ENCODE data around the gene SH3BGRL3.

SH3BGRL3 gene

GRCh38 chr1:26259578-26259977 lies 20.3 kb upstream of the SH3BGRL3 start:
- TF ChIP-seq POLR2A (IDR thresholded peaks at IDR 0.05; ENCODE audit: low read depth, low read length) (no peak), TAF1 (IDR thresholded peaks at IDR 0.05; ENCODE audit: borderline replicate concordance, low read depth, low read length) (no peak), POLR2AphosphoS5 (IDR thresholded peaks at IDR 0.05; ENCODE audit: low read depth, low read length) (no peak)
- DNase-seq (ENCODE audit: insufficient read length), result no peak
- FAIRE-seq, result no peak

GRCh38 chr1:26263212-26263611 lies 16.7 kb upstream of the SH3BGRL3 start:
- FAIRE-seq, result no peak
- DNase-seq (ENCODE audit: insufficient read length), result no peak
- no peak for TF ChIP-seq TAF1 (IDR thresholded peaks at IDR 0.05; ENCODE audit: borderline replicate concordance, low read depth, low read length)
- no peak for TF ChIP-seq POLR2AphosphoS5 (IDR thresholded peaks at IDR 0.05; ENCODE audit: low read depth, low read length)
- TF ChIP-seq POLR2A (IDR thresholded peaks at IDR 0.05; ENCODE audit: low read depth, low read length), result no peak

- FAIRE-seq (no peak), DNase-seq (ENCODE audit: insufficient read length) (no peak)
- TF ChIP-seq POLR2AphosphoS5 (IDR thresholded peaks at IDR 0.05; ENCODE audit: low read depth, low read length) (no peak), TAF1 (IDR thresholded peaks at IDR 0.05; ENCODE audit: borderline replicate concordance, low read depth, low read length) (no peak), POLR2A (IDR thresholded peaks at IDR 0.05; ENCODE audit: low read depth, low read length) (no peak)
Measured at GRCh38 chr1:26265405-26265804, 14.5 kb upstream of the SH3BGRL3 start.

- FAIRE-seq (peak; percentile 63), DNase-seq (ENCODE audit: insufficient read length) (no peak)
- no peak for TF ChIP-seq POLR2AphosphoS5 (IDR thresholded peaks at IDR 0.05; ENCODE audit: low read depth, low read length)
- no peak for TF ChIP-seq POLR2A (IDR thresholded peaks at IDR 0.05; ENCODE audit: low read depth, low read length)
- no peak for TF ChIP-seq TAF1 (IDR thresholded peaks at IDR 0.05; ENCODE audit: borderline replicate concordance, low read depth, low read length)
Measured at GRCh38 chr1:26268290-26269197, 11.3 kb upstream of the SH3BGRL3 start.

GRCh38 chr1:26269198-26269550 lies 10.7 kb upstream of the SH3BGRL3 start:
- no peak for DNase-seq (ENCODE audit: insufficient read length)
- TF ChIP-seq TAF1 (IDR thresholded peaks at IDR 0.05; ENCODE audit: borderline replicate concordance, low read depth, low read length), result no peak
- TF ChIP-seq POLR2AphosphoS5 (IDR thresholded peaks at IDR 0.05; ENCODE audit: low read depth, low read length), result no peak
- TF ChIP-seq POLR2A (IDR thresholded peaks at IDR 0.05; ENCODE audit: low read depth, low read length), result no peak
- FAIRE-seq, result no peak

DNA sequence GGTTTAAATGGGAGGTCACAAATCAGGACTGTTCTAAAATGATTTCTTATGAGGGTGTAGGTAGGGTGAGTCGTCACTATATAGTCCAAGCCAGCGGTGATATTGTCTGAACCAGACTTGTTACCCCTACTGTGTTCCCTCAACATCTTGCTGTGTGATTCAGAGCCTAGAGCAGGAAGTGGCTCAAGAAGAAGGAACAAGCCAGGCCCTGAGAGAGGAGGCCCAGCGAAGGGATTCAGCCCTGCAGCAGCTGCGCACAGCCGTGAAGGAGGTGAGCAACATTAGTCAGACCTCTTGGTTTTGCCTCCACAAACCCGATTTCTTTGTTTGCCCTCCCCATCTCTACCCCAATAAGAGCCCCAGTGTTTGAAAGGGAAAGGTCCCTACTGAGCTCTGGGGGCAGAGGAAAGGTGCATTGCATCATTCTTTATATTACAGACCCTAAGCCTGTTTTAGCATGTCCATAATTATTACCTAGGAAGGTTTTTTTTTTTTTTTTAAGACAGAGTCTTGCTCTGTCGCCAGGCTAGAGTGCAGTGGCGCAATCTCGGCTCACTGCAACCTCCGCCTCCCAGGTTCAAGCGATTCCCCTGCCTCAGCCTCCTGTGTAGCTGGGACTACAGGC lies 5.0 kb upstream of the SH3BGRL3 start:
- FAIRE-seq, result no peak
- TF ChIP-seq TAF1 (IDR thresholded peaks at IDR 0.05; ENCODE audit: borderline replicate concordance, low read depth, low read length) (no peak), POLR2AphosphoS5 (IDR thresholded peaks at IDR 0.05; ENCODE audit: low read depth, low read length) (no peak)
- DNase-seq (ENCODE audit: insufficient read length), result no peak

- FAIRE-seq (peak; percentile 66), DNase-seq (ENCODE audit: insufficient read length) (peak; percentile 62)
- no peak for TF ChIP-seq POLR2A (IDR thresholded peaks at IDR 0.05; ENCODE audit: low read depth, low read length)
- TF ChIP-seq TAF1 (IDR thresholded peaks at IDR 0.05; ENCODE audit: borderline replicate concordance, low read depth, low read length), result no peak
- no peak for TF ChIP-seq POLR2AphosphoS5 (IDR thresholded peaks at IDR 0.05; ENCODE audit: low read depth, low read length)
Measured at GRCh38 chr1:26275580-26276431, 4.1 kb upstream of the SH3BGRL3 start.

GRCh38 chr1:26276432-26276838 lies 3.5 kb upstream of the SH3BGRL3 start:
- no peak for FAIRE-seq
- TF ChIP-seq POLR2AphosphoS5 (IDR thresholded peaks at IDR 0.05; ENCODE audit: low read depth, low read length), result no peak
- no peak for TF ChIP-seq POLR2A (IDR thresholded peaks at IDR 0.05; ENCODE audit: low read depth, low read length)
- no peak for TF ChIP-seq TAF1 (IDR thresholded peaks at IDR 0.05; ENCODE audit: borderline replicate concordance, low read depth, low read length)
- no peak for DNase-seq (ENCODE audit: insufficient read length)

DNA sequence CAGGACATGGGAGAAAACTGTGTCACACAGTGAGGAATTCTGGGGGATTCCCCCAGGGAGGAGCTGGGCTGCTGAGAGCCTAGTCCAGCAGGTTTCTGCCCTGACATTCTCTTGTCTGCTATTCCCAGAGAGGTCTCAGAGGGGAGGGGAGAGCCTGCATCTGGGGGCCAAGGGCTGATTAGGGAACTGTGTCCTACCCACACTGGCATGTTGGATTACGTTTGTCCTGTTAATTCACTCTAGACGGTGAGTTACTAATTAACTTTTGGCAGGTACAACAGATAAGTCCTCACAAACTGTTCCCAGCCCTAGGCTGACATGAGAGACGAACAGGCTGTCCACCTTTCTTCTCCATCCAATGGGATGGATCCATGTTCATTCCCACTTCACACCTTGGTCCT lies 2.6 kb upstream of the SH3BGRL3 start:
- DNase-seq (ENCODE audit: insufficient read length) (no peak), FAIRE-seq (no peak)
- TF ChIP-seq POLR2A (IDR thresholded peaks at IDR 0.05; ENCODE audit: low read depth, low read length) (no peak), POLR2AphosphoS5 (IDR thresholded peaks at IDR 0.05; ENCODE audit: low read depth, low read length) (no peak), TAF1 (IDR thresholded peaks at IDR 0.05; ENCODE audit: borderline replicate concordance, low read depth, low read length) (no peak)

GRCh38 chr1:26277719-26278118 lies 2.2 kb upstream of the SH3BGRL3 start:
- FAIRE-seq (no peak), DNase-seq (ENCODE audit: insufficient read length) (no peak)
- TF ChIP-seq TAF1 (IDR thresholded peaks at IDR 0.05; ENCODE audit: borderline replicate concordance, low read depth, low read length) (no peak), POLR2AphosphoS5 (IDR thresholded peaks at IDR 0.05; ENCODE audit: low read depth, low read length) (no peak), POLR2A (IDR thresholded peaks at IDR 0.05; ENCODE audit: low read depth, low read length) (no peak)

GRCh38 chr1:26278303-26278702 lies 1.6 kb upstream of the SH3BGRL3 start:
- no peak for DNase-seq (ENCODE audit: insufficient read length)
- no peak for FAIRE-seq
- TF ChIP-seq POLR2A (IDR thresholded peaks at IDR 0.05; ENCODE audit: low read depth, low read length), result no peak
- no peak for TF ChIP-seq TAF1 (IDR thresholded peaks at IDR 0.05; ENCODE audit: borderline replicate concordance, low read depth, low read length)
- no peak for TF ChIP-seq POLR2AphosphoS5 (IDR thresholded peaks at IDR 0.05; ENCODE audit: low read depth, low read length)
